B cell (primary cell): Measurements from ENCODE around the gene ZNF91. TPM values are rescaled to one million over a fixed set of nuclear protein-coding genes. Genes with fewer than 3 reads are reported as not detected.

Experiments used
- ATAC-seq: fragments of 200-7000 bp; cut with Tn5 transposase; one replicate; pipeline ENCODE4 v1.10.0; 2021; ENCODE audit warnings: low read depth, mild to moderate bottlenecking, moderate number of reproducible peaks, moderate library complexity
- CTCF ChIA-PET: fragments of 350-600 bp; sonication (Branson Sonifier 250); formaldehyde crosslinking; loops from one replicate; lab custom pipeline; 2021; ENCODE audit warnings: antibody characterized with exemption, inconsistent platforms; lab: Charles Lee
- POLR2A ChIA-PET: fragments of 350-600 bp; sonication (Branson Sonifier 250); formaldehyde crosslinking; loops from one replicate; lab custom pipeline; 2021; ENCODE audit warnings: antibody characterized with exemption; lab: Charles Lee
- DNase-seq: peaks from one replicate; pipeline ENCODE4 v3.0.0; 2013
- H2AFZ ChIP-seq: 2 replicates; pipeline ENCODE4 v1.6.1; 2012; ENCODE audit warnings: mild to moderate bottlenecking, low read depth, low read length; ENCODE audit not compliant: insufficient read depth, poor library complexity, severe bottlenecking
- H3K27ac ChIP-seq, 2 donors: 1 replicate in 1 of 2; 2 replicates in 1 of 2; pipeline ENCODE4 v1.5.1; 2012 to 2013; ENCODE audit warnings: low read length in 2 of 2, mild to moderate bottlenecking in 2 of 2, moderate library complexity in 1 of 2
- H3K27me3 ChIP-seq, 4 experiments: fragments of 200-600 bp in 1 of 4; sonication (generic) in 1 of 4; replicated peaks in 1 of 4; 1 replicate in 2 of 4; 2 replicates in 2 of 4; pipeline versions ENCODE4 v1.6.1 to v1.7.0; 2013 to 2016; ENCODE audit warnings: low read length in 3 of 4, mild to moderate bottlenecking in 2 of 4, mixed read lengths in 1 of 4, moderate library complexity in 1 of 4; ENCODE audit not compliant: insufficient read depth in 4 of 4, control insufficient read depth in 3 of 4; ENCODE audit errors: control extremely low read depth in 1 of 4
- H3K36me3 ChIP-seq, 2 experiments: replicated peaks in 1 of 2; 1 replicate in 1 of 2; 2 replicates in 1 of 2; pipeline versions ENCODE4 v1.6.1 to v1.7.1; 2013; ENCODE audit warnings: low read length in 1 of 2; ENCODE audit not compliant: insufficient read depth in 2 of 2, control insufficient read depth in 1 of 2; ENCODE audit errors: control extremely low read depth in 1 of 2, extremely low read depth in 1 of 2
- H3K4me1 ChIP-seq, 2 donors: fragments of 200-600 bp in 1 of 2; sonication (generic) in 1 of 2; 1 replicate in 1 of 2; 2 replicates in 1 of 2; pipeline versions ENCODE4 v1.5.1 to v1.6.1; 2013 to 2017; ENCODE audit warnings: low read length in 2 of 2; ENCODE audit not compliant: control insufficient read depth in 2 of 2, insufficient read depth in 2 of 2
- H3K4me2 ChIP-seq: replicated peaks from 2 replicates; pipeline ENCODE3; 2012; ENCODE audit warnings: mild to moderate bottlenecking, low read depth, low read length; ENCODE audit not compliant: poor library complexity, severe bottlenecking
- H3K4me3 ChIP-seq, 5 experiments: fragments of 200-600 bp in 1 of 5; sonication (generic) in 1 of 5; 1 replicate in 3 of 5; 2 replicates in 2 of 5; pipeline versions ENCODE4 v1.5.1 to v1.7.0; 2011 to 2016; ENCODE audit warnings: low read length in 4 of 5, mild to moderate bottlenecking in 4 of 5, low read depth in 2 of 5, control low read depth in 1 of 5, moderate library complexity in 1 of 5; ENCODE audit not compliant: insufficient read depth in 1 of 5; ENCODE audit errors: control extremely low read depth in 1 of 5, extremely low read depth in 1 of 5
- H3K79me2 ChIP-seq: fragments of 200-600 bp; sonication (generic); one replicate; pipeline ENCODE4 v1.6.0; 2016; ENCODE audit warnings: low read length; ENCODE audit not compliant: control insufficient read depth, insufficient read depth
- H3K9ac ChIP-seq: fragments of 200-600 bp; sonication (generic); 2 replicates; pipeline ENCODE4 v1.6.1; 2017; ENCODE audit warnings: mild to moderate bottlenecking, low read length, moderate library complexity
- H3K9me3 ChIP-seq, 3 donors: one replicate each; pipeline versions ENCODE4 v1.6.1 to v1.7.1; 2013; ENCODE audit warnings: low read length in 2 of 3; ENCODE audit not compliant: control insufficient read depth in 2 of 3, insufficient read depth in 1 of 3; ENCODE audit errors: control extremely low read depth in 1 of 3
- H4K20me1 ChIP-seq: 2 replicates; pipeline ENCODE4 v1.6.0; 2012; ENCODE audit warnings: mild to moderate bottlenecking, low read length; ENCODE audit not compliant: insufficient read depth, control insufficient read depth, poor library complexity, severe bottlenecking
- H3K27ac Mint-ChIP-seq: one replicate; pipeline ENCODE4 v1.8.0; 2021; ENCODE audit warnings: mixed read lengths
- H3K27me3 Mint-ChIP-seq: one replicate; pipeline ENCODE4 v1.8.0; 2021; ENCODE audit warnings: mixed read lengths
- H3K4me1 Mint-ChIP-seq: one replicate; pipeline ENCODE4 v1.8.0; 2021; ENCODE audit warnings: mixed read lengths
- H3K4me3 Mint-ChIP-seq: one replicate; pipeline ENCODE4 v1.8.0; 2021; ENCODE audit warnings: mixed read lengths
- H3K9me3 Mint-ChIP-seq: one replicate; pipeline ENCODE4 v1.8.0; 2022; ENCODE audit warnings: mixed read lengths; ENCODE audit not compliant: insufficient read depth
- CTCF ChIP-seq: fragments of 200-600 bp; IDR thresholded peaks from one replicate; pipeline ENCODE4 v1.8.0; 2022; ENCODE audit warnings: antibody characterized with exemption, mild to moderate bottlenecking
- EZH2 ChIP-seq: IDR thresholded peaks from 2 replicates; pipeline ENCODE4 v1.6.1; 2012; ENCODE audit warnings: borderline replicate concordance, low read depth, mild to moderate bottlenecking, moderate library complexity, low read length; ENCODE audit not compliant: insufficient read depth, poor library complexity, severe bottlenecking
- WGBS: methylation state at CpG from one replicate; pipeline ENCODE4 v1.1.5; 2013; ENCODE audit warnings: missing lambda C conversion rate; ENCODE audit not compliant: insufficient coverage; 5-methylcytosine and 5-hydroxymethylcytosine counted together
- intact Hi-C: fragments of 100-400 bp; cut with micrococcal nuclease; formaldehyde crosslinking; loops from one replicate; pipeline ENCODE4 v1.10.0; 2022
- polyA minus RNA-seq: library from RNA; depleted of rRNA, polyadenylated mRNA; stranded (reverse); fragments of >200 nt; gene quantifications from 2 replicates; pipeline ENCODE4 v1.2.3, GENCODE V29; 2012
- polyA plus RNA-seq: library from polyadenylated mRNA; depleted of rRNA; stranded (reverse); fragments of >200 nt; gene quantifications from 2 replicates; pipeline ENCODE4 v1.2.3, GENCODE V29; 2012
- total RNA-seq, 2 donors: library from RNA; stranded (reverse); fragments of 120-200 nt in 1 of 2; gene quantifications; 1 replicate in 1 of 2; 2 replicates in 1 of 2; pipeline versions ENCODE4 v1.2.3 to v1.2.4, GENCODE V29; 2013 to 2022

The ZNF91 gene
- total RNA-seq (79.6 and 89.5 TPM in 2 replicates), polyA plus RNA-seq (16.2 and 17.9 TPM in 2 replicates), polyA minus RNA-seq (31.4 and 38.8 TPM in 2 replicates)
- 76.7 TPM for total RNA-seq (2013)

- Mint-ChIP-seq H3K9me3 (no peaks in the 10 kb centered on the region), H3K27me3 (no peaks in the 10 kb centered on the region), H3K4me1 (peaks cover 39% of the 10 kb centered on the region), H3K4me3 (peak within 1 kb of the TSS; percentile 98), H3K27ac (peak within 1 kb of the TSS; percentile 97)
- Histone ChIP-seq H3K4me3 (peak within 1 kb of the TSS; percentile 77 to 100 (median 94)), H4K20me1 (no peaks in the 10 kb centered on the region), H3K9me3 (peaks cover 0 to 1% (median 0%) of the 10 kb centered on the region in 3 donors), H3K36me3 (peaks cover 0 to 2% of the 10 kb centered on the region in 2 experiments), H3K27ac (peak within 1 kb of the TSS; percentile 92 to 96), H3K4me1 (peaks cover 16 to 22% of the 10 kb centered on the region in 2 donors), H3K27me3 (no peaks in the 10 kb centered on the region), H3K4me2 (peak within 1 kb of the TSS; percentile 91), H2AFZ (peak within 1 kb of the TSS; percentile 88), H3K9ac (peak within 1 kb of the TSS; percentile 100), H3K79me2 (peaks cover 63% of the 10 kb centered on the region)
- POLR2A ChIA-PET, result interaction anchor here (0.6 to 2.1 kb wide), 7 partner anchors 121 to 1560 kb away, joined by 3 to 8 read pairs (median 5); partner anchors contain the start of genes ZNF254, ZNF675 and ZNF724
- intact Hi-C loops, result loop anchor here (1.0 to 10.0 kb wide), 9 partner anchors 121 to 1890 kb away; partner anchors contain the start of genes ZNF254, ZNF429, ZNF492 and ZNF675
- TF ChIP-seq EZH2, result no peak
- no peak for TF ChIP-seq CTCF
- ATAC-seq (peak; percentile 96), DNase-seq (peak; percentile 93)
- CTCF ChIA-PET, result interaction anchor here (0.9 kb wide), 1 partner anchor 121 kb away, joined by 3 read pairs; no protein-coding TSS in a partner anchor
- WGBS, result under 1% methylated on average over 31 of the region's 32 CpGs
These were observed at the start of gene ZNF91 for GRCh38 chr19:23395041-23395721. Gene ZNF91 (minus strand): TSS chr19:23395471. CDS start chr19:23395354, 117 bp downstream.

GRCh38 chr19:23440791-23441190, 45.5 kb upstream of the ZNF91 start:
- TF ChIP-seq CTCF (peak; percentile 64), EZH2 (no peak)
- no peaks in the 10 kb centered on the region for H3K36me3 ChIP-seq
- intact Hi-C loops, result no loop called here
- Mint-ChIP-seq H3K27ac (no peak overlapping the region), H3K9me3 (peaks cover 17% of the 10 kb centered on the region), H3K27me3 (no peaks in the 10 kb centered on the region), H3K4me1 (no peaks in the 10 kb centered on the region), H3K4me3 (no peak overlapping the region)
- ATAC-seq (no peak), DNase-seq (peak; percentile 12)
- no peak overlapping the region for H3K9ac ChIP-seq
- H3K27me3 ChIP-seq, result no peaks in the 10 kb centered on the region
- H3K4me3 ChIP-seq, result no peak overlapping the region
- no peak overlapping the region for H3K27ac ChIP-seq
- CTCF ChIA-PET, result no interaction called here
- peaks cover 0 to 20% (median 3%) of the 10 kb centered on the region in 3 donors for H3K9me3 ChIP-seq
- H3K79me2 ChIP-seq, result no peaks in the 10 kb centered on the region
- no peaks in the 10 kb centered on the region for H4K20me1 ChIP-seq
- no peak overlapping the region for H2AFZ ChIP-seq
- no peaks in the 10 kb centered on the region for H3K4me1 ChIP-seq
- WGBS, result 70% methylated on average over 5 of the region's 9 CpGs
- H3K4me2 ChIP-seq, result no peak overlapping the region
- POLR2A ChIA-PET, result no interaction called here
